ENCODE measurements around the gene MAPK4.

DNA sequence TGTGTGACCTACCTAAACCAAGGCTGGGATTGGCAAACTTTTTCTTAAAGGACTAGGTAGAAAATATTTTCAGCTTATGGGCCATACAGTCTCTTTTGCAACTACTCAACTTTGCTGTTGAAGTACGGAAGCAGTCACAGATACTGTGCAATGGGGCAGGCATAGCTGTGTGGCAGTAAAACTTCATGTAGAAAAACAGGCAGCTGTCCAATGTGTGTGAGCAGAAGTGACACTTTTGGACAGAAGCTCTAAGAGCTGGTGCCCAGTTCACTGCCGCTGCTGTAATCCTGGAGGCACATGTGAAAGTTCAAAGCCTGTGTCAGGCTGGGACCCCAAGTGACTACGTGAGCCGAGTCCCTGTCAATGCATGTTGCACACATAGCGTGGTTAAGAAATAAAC is 46.7 kb downstream of the MAPK4 start:
- TF ChIP-seq POLR2A (IDR thresholded peaks at IDR 0.05) (no peak), CTCF (IDR thresholded peaks at IDR 0.05) (no peak), EP300 (IDR thresholded peaks at IDR 0.05) (no peak), POLR2AphosphoS5 (IDR thresholded peaks at IDR 0.05) (no peak)

Data from upper lobe of left lung (tissue), 4 donors.